CD4-positive, alpha-beta T cell treated with Interleukin-6 for 4 hours (primary cell): ENCODE measurements around the gene NDUFS5.
"Not testable (repeated sequence)": the region's sequence is repeated elsewhere in the genome, so short reads cannot be mapped to it uniquely, and the experiment has no call there.

Experiments used
- DNase-seq: peaks from one replicate; pipeline ENCODE4 v3.0.0-alpha.2; 2020; ENCODE audit warnings: mixed read lengths

Gene NDUFS5

DNA sequence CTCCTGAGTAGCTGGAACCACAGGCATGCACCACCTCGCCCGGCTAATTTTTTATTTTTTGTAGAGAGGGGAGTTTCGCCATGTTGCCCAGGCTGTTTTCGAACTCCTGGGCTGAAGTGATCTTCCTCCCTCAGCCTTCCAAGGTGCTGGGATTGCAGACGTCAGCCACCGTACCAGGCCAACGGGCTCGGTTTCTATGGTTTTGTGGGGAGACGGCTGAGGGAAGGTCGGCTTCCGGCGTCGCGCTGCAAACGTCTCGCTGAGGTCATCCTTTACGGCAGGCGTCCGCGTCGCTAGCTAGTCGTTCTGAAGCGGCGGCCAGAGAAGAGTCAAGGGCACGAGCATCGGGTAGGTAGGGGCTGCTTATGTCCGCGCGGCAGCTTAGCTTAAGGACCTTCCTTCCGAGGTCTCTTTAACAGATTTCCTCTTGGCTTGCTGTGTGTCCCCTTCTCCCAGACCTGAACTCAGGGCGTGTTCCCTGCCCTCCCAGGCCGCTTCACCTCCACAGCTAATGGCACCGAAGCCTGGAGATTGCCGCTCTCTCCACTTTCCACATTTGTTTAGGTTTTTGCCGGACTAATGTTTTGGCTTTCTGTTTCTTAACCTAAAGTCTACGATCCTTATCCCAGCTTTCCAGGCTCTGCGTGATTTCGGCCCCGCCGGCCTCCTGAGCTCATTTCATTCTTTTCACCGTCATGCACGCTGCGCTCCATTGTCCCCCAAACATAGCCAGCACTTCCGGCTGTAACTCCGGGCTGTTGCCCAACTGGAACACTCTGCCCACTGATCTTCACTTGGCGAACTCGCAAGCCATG is at the start of gene NDUFS5:
Gene NDUFS5, plus strand, starts transcription at position 300 of the 815 bp plus-strand sequence. CDS start 2,375 bp downstream, outside the sequence.
- DNase-seq = peak; percentile 85

DNA sequence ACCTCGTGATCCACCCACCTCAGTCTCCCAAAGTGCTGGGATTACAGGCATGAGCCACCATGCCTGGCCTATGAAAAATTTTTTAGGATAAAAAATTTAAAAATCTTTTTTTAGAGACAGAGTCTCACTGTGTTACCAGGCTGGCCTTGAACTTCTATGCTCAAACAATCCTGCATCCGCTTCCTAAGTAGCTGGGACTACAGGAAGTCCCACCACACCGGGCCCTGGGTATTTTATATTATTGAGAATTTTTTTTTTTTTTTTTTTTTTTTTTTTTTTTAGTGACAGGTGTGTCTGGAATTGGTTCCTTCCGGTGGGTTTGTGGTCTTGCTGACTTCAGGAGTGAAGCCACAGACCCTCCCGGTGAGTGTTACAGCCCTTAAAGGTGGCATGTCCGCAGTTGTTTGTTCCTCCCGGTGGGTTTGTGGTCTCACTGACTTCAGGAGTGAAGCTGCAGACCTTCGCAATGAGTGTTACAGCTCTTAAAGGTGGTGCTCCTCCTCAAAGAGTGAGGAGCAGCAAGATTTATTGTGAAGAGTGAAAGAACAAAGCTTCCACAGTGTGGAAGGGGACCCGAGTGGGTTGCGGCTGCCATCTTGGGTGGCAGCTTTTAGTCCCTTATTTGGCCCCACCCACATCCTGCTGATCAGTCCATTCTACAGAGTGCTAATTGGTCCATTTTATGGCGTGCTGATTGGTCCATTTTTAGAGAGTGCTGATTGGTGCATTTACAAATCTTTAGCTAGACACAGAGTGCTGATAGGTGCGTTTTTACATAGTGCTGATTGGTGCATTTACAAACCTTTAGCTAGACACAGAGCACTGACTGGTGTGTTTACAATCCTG is 48.5 kb upstream of the NDUFS5 start:
- peak; percentile 78 for DNase-seq

DNA sequence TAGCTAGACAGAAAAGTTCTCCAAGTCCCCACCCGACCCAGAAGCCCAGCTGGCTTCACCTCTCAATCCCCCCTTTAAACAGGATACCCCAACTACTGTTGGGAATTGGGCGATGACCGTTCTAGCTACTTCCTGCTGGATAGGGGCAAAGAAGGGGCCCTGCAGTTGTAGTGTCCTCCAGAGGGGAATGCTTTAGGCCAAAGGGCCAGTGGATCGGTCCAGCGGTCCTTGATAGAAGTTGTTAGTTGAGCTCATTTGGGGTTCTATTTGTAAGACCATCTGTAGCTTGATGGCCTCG is 48.0 kb upstream of the NDUFS5 start:
- not testable (repeated sequence) for DNase-seq

DNA sequence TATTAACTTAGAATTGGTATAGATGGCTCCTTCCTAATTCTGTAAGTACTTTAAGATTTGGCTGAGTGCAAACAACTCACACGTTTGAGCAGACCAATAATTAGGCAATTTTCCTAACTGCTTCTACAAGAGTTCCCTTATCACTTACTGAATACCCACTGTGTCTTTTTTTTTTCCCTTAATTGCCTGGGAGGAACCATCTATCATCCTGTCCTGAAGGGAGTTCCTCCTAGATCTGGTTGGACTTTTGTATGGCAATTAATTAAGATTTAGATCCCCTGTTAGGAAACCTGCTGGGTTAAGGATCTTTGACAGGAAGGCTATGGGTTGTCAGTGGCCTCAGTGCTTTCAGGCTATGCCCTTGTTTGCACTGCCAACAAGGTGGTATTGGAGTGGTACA is 46.8 kb upstream of the NDUFS5 start:
- DNase-seq = not testable (repeated sequence)

DNA sequence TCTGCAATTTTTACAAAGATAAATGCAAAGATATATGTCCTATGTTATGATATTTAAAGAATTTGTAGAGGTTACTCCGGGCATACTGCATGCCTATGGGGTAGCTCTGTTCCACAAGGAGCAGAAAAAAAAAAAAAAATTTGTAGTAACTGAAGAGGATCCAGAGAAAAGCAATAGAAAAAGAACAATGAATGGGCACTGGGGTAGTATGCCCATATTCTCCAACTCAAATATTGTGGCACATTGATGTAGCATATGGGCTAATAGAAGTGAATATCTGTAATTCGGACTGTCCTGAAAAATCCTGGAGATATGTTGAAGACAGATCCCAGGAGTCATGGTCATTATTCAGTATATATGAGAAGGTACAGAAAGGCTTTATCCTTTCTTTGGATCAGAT is 36.2 kb upstream of the NDUFS5 start:
- DNase-seq = no peak

DNA sequence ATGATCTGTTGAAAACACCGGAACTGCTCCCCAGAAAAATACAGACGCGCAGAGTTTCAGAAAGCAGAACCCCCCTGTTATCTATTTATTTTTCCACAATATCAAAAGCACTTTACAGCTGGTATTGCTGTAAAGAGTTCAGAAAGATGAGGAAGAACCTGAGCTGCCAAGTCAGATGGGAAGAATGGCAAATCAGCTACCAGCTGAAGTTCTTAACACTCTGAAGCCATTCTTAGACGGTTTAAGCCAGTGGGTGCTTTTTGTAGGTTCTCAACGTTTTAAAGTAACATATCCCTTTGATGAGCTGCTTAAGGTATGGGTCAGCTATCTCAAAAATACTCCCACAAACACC is 35.8 kb upstream of the NDUFS5 start:
- no peak for DNase-seq

DNA sequence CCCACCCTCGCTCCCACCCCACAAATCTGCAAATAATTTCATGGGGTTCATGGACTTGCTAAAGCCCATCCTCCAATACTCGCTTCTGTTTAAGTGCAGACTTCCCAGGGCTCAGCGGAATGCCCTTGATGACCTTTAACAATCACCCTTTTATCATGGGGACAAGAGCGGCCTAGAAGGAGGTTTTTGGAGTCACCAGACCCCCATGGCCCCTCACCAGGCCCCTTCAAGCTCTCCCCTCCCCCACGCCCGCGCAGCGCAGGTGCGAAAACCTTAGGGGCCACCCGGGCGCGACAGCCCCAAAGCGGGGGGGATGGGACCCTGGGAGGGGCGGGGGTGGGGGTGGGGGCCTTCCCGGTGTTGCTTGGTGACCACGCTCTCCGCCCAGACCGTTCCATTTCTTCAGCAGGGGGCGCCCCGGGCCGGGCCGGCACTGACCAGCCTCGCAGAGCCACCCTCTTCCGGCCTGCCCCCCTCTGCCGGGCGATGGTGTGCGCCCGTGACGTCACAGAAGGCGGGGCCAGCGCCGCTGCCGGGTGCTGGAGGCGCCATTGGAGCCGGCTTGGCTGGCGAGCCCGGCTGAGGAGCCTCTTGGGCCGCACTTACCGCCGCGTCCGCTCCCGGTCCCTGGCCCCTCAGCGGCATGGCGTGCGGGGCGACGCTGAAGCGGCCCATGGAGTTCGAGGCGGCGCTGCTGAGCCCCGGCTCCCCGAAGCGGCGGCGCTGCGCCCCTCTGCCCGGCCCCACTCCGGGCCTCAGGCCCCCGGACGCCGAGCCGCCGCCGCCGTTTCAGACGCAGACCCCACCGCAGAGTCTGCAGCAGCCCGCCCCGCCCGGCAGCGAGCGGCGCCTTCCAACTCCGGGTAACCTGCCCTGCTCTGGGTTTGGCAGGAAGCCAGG is 35.2 kb upstream of the NDUFS5 start, which contains the start of gene AKIRIN1:
Gene AKIRIN1, plus strand, starts transcription at position 539 of the 900 bp plus-strand sequence. Its CDS starts 105 bp downstream, at position 644.
- DNase-seq = peak; percentile 96

DNA sequence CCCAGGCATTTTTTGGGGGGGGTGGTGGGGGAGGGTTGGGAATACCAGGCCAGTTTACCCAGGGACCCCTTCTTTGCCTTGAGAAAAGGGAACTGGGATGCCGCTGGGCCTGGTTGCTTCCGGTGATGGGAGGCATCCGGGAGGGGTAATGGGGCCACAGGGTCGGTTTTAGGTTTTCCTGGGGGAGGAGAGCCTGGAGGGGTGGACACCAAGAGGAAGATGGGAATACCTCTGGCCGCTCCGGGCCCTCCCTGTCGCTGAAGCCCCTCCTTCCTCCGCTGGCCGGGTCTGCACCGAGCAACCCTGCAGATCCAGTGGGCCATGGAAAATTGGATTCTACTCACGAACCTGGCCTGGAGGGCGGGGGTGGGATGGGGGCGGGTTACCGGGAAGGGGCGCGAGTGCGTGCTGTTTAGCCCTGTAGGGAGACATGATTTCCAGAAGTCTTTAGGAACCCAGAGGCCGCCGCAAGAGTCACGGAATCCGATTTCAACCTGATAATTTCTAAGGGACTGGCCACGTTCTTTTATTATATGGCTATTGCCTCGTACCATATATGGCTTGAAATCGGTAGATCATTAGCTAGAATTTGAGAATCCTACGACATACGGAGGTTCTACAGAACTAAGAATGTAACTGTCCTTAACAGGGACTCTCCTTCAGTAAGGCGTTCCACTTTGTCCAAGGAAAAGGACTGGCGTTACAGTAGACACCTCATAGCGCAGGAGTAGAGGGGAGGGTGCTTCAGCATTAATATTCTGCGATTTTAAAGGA is 34.3 kb upstream of the NDUFS5 start:
- no peak for DNase-seq

DNA sequence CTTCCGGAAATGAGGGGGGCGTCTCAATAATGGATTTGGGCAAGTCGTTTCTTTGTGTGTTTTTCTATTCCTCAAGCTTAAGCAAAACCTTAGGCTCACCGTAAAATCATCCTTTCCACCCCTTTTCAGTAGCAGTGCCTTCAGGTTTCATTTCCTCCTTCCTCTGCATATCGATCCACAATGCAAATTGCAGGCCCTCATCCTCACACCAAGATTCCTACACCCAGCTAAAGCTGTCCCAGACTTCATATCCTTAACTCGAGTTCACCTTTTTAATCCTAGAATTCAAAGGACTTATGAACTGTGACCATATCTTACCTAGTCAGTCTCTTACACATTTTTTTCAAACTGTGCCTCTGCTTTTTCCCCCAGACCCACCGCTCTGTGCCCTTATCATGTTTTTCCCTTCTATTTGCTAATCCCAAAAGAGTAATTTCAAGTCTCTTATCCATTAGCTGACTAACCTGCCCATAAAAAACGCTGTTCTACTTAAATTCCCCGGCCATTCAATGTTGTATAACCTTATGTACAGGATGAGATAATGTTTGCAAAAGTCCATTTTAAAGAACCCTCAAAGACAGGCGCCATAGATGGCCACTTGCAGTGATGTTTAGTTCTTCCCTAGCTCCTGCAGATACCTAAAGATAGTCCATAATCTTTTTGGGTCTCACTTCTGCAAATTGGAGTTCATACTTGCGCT is 33.6 kb upstream of the NDUFS5 start:
- no peak for DNase-seq

DNA sequence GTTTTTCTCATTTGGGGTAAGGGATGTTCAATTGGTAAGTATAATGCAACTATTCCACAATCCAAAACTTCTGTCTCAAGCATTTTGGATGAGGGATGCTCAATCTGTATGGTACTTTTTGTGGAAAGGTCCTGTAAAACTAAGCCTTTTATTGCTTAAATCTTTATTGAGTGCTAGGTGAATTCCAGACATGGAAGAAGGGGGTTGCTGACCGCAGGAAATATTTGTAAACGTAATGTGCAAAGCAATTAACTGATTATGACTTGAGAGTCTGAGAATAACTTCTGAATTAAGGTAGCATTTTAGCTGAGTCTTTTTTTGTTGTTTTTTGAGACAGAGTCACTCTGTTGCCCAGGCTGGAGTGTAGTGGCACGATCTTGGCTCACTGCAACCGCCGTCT is 32.0 kb upstream of the NDUFS5 start:
- DNase-seq = no peak

DNA sequence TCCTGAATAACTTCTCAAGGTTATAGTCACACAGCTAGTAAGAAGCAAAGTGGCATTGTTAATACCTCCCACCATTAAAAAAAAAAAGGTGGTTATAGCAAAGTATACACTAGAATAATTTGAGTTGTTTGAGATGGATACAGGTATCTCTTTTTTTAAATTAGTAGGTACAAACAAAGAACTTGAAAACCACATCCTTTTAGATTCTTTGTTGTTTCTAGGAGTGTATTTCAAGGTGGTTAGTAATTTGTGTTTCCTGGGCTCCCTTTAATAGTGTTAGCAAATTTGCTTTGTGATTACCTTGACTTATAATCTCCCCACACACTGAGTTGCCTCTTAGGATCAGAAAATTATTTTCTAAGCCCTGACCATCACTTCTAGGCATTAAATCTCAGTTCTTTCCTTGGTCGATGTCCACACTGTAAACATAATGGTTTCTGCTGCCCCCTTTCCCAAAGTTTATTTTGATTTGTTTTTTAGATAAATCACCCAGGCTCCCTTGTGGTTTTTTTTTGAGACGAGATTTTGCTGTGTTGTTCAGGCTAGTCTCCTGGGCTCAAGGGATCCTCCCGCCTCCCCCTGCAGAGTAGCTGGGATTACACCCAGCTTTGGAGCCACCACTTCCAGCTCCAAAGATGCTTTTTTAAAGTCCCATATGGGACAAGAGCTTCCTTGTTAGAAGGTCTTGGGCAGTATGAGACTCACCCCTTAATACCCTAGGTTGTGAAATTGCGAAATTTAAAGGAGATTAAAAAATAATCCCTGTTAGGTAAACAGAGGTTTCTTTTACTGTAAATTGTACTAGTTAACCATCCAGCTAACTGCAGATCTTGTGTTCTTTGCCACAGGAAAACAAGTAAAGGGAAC is 28.9 kb upstream of the NDUFS5 start:
- no peak for DNase-seq

DNA sequence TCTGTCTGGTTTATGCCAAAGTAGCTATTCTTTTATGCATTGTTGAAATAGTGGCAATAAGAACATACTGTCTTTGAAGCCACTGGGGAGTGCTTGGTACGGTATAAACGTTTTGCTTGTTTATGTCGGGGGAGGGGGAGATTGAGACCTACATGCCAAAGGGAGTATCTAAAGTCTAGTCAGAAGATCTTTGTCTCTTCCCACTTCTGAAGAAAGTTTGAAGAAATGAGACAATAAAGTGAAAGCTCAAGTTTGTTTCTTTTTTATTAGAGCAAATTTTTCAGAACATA is 28.3 kb upstream of the NDUFS5 start:
- no peak for DNase-seq

DNA sequence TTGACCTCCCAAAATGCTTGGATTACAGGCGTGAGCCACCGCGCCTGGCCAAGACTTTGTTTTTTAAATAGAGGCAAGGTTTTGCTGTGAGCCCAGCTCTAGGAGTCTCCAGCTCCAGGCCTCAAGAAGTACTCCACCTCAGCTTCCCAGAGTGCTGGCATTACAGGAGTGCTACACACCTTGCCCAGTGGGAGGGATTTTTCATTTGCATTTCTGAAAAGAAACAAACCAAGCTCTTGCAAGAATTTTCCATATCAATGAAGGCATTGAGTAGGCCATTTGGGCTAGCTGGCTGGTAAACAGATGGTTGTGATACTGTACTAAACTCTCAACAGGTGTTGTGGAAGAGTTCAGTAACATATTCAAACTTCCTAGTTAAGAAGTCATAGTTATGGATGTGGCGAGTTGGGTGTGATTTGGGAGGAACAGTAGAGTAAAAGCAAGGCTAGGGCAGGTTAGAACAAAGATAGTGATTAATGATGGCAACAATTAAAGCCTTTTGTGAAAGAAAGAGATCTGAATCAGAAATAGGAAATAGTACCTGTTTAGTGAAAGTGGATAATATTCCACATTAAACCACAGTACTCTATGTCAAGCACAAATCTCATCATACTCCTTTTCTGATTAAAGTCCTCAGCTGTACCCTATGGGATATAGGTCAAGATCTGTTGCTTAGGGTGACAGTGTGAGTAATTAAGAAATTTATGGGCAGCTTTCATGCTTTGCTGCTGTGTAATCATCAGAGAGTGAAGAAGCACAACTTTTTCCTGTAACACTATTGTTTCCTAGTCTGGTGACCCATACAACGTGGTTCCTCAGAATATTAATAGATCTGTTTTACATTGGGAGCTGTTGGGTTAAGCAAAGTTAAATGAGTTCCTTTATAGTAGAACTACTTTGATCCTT is 24.4 kb upstream of the NDUFS5 start:
- no peak for DNase-seq

DNA sequence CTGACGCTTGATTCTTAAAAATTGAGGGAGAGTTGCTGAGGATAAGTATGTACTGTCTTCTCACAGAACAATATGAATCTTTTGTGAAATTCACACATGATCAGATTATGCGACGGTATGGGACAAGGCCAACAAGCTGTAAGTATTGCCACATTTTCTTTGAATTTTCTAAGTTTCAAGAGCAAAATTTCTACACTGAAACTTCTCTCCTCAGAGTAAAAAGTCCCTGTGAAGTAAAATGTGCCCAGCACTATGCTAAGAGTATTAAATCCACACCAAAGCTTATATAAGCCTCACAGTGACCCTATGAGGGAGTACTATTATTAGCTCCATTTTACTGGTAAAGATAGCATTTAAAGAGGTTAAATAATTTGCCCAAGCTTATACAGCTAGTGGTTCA is 22.9 kb upstream of the NDUFS5 start:
- no peak for DNase-seq

DNA sequence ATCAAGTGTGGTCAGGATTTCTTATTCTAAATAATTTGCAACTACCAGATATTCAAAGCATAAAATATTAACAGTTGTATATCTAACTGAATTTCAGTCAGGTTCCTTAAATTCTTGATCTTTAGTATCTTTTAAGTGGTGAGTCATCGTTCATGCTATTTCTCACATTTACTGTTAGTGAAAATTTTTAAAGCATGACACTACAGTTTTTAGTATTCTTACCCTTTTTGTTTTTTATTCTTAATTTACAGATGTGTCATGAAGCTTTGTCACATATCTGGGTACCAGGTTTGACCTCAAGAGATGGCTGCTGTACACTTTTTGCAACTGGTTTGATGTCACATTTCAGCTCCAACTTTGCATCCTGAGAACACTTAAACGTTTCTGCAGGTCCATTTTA is 22.4 kb upstream of the NDUFS5 start:
- DNase-seq = no peak

DNA sequence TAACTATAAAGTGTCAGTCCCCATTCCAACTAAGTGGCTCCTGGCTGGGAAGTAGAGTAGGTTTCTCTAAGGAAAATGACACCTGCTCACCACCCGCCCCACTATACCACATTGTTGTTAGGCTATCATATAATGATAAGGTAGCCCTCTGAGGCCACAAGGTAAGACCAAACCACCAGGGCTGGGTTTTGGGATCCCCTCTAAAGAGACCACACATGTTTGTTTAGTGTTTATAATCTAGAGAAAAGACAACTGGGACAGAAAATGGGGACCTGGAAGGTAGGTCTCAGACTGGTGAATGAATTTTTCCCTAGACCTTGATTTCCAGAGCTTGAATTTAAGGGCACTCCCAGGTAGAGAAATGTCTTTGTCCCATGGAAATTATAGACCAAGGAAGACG is 19.9 kb upstream of the NDUFS5 start:
- no peak for DNase-seq

DNA sequence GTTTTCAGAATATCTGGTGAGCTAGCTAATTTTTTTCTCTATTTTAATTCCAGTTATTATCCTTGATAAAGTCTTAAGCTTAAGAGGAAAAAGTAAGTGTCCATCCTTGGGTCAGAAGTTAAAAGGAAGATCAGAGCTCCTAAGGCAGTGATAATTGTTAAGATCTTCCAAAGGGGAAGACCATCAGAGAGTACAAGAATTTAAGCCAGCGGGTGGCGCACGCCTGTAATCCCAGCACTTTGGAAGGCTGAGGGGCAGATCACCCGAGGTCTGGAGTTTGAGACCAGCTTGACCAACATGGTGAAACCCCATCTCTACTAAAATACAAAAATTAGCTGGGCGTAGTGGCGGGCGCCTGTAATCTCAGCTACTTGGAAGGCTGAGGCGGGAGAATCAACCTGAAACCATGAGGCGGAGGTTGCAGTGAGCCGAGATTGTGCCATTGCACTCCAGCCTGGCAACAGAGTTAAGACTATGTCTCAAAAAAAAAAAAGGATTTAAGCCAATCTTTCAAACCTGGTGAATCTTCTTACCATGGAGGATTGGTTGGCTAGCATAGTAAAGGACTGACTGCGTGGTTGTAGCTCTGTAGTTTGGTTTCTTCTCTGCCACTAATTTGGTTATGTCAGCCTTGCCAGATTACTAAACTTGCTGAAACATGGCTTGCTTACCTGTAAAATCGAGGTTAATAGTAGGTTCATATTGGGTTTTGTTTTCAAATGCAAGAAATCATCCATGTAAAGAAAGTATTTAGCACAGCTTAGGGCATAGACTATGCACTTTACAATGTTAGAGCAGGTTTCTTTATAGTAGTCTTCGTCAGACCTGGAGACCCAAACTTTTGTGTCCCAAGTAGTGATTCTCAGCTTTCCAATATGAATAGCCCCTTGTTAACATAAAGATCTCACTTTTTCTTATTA is 19.2 kb upstream of the NDUFS5 start:
- DNase-seq = no peak

DNA sequence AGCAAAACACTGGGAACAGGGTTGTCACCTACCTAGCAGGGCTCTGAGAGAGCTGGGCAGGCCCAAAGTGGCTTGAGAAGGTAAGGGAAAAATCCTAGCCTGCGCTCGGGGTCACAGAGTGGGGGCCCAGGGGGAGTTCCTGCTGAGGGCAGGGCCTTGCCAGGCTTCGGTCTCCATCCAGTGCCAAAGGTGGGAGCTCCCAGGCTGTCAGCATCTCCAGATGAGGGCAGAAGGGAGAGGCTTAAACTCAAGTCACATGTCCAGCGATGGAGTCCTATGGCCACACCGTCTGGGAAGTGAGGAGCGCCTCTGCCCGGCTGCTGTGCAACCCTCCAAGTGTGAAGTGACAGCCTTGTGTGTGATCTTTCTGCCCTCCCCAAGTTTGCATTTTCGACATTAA is 11.2 kb upstream of the NDUFS5 start:
- DNase-seq = not testable (repeated sequence)
